OCI-LY7 (cell line): ENCODE results near the gene AARSD1. TPM values are rescaled to one million over a fixed set of nuclear protein-coding genes. Genes with fewer than 3 reads are reported as not detected.
A peak's percentile ranks its signal among the peaks of the same experiment; 100 is the strongest.

Source experiments
- BruUV-seq: library from RNA; stranded (reverse); fragments of 400-500 nt; replicated peaks from 2 replicates; lab custom pipeline; 2021; lab: Mats Ljungman, UMichigan
- CTCF ChIA-PET: fragments of 300-600 bp; sonication (Branson Sonifier 250); formaldehyde crosslinking; loops from one replicate; lab custom pipeline; 2022; ENCODE audit warnings: antibody characterized with exemption; ENCODE audit not compliant: unreplicated experiment; lab: Charles Lee
- POLR2A ChIA-PET: fragments of 300-600 bp; sonication (Branson Sonifier 250); formaldehyde crosslinking; loops from one replicate; lab custom pipeline; 2022; ENCODE audit warnings: antibody characterized with exemption; lab: Charles Lee
- DNase-seq: peaks from one replicate; pipeline ENCODE4 v3.0.0-alpha.2; 2015; ENCODE audit warnings: low spot score
- H2AFZ ChIP-seq: fragments of 200-600 bp; sonication (generic), shearing (Covaris generic); 2 replicates; pipeline ENCODE4 v1.6.1; 2014; ENCODE audit warnings: mild to moderate bottlenecking, antibody characterized with exemption, low read length, moderate library complexity
- H3K27ac ChIP-seq: fragments of 200-600 bp; sonication (generic); 2 replicates; pipeline ENCODE4 v1.5.1; 2014; ENCODE audit warnings: mixed run types, low read depth, mild to moderate bottlenecking, moderate library complexity, low read length, inconsistent platforms; ENCODE audit not compliant: poor library complexity, severe bottlenecking
- H3K36me3 ChIP-seq: fragments of 200-600 bp; sonication (generic); 2 replicates; pipeline ENCODE4 v1.6.1; 2014; ENCODE audit warnings: mild to moderate bottlenecking, antibody characterized with exemption, low read length, moderate library complexity, mixed read lengths; ENCODE audit not compliant: insufficient read depth
- H3K4me1 ChIP-seq: fragments of 200-600 bp; sonication (generic); 2 replicates; pipeline ENCODE4 v1.5.1; 2014; ENCODE audit warnings: mild to moderate bottlenecking, low read length; ENCODE audit not compliant: insufficient read depth, poor library complexity, severe bottlenecking
- H3K4me2 ChIP-seq: fragments of 200-600 bp; sonication (generic); 2 replicates; pipeline ENCODE4 v1.6.1; 2014; ENCODE audit warnings: mild to moderate bottlenecking, low read length
- H3K4me3 ChIP-seq: fragments of 200-600 bp; sonication (generic); 2 replicates; pipeline ENCODE4 v1.5.1; 2014; ENCODE audit warnings: mild to moderate bottlenecking, low read depth, low read length; ENCODE audit not compliant: poor library complexity, severe bottlenecking
- H3K79me2 ChIP-seq: fragments of 200-600 bp; sonication (generic); 2 replicates; pipeline ENCODE4 v1.6.1; 2016; ENCODE audit warnings: low read depth, mild to moderate bottlenecking, low read length, moderate library complexity, mixed read lengths; ENCODE audit not compliant: insufficient read depth
- H3K9me2 ChIP-seq: fragments of 200-600 bp; sonication (generic); 2 replicates; pipeline ENCODE4 v1.6.1; 2016; ENCODE audit warnings: mild to moderate bottlenecking, low read length, mixed read lengths; ENCODE audit not compliant: insufficient read depth
- H3K9me3 ChIP-seq: fragments of 200-600 bp; sonication (generic); 2 replicates; pipeline ENCODE4 v1.6.1; 2014; ENCODE audit warnings: mild to moderate bottlenecking, mixed run types, low read length, mixed read lengths
- H4K20me1 ChIP-seq: fragments of 200-600 bp; sonication (generic); 2 replicates; pipeline ENCODE4 v1.6.1; 2014; ENCODE audit warnings: mild to moderate bottlenecking, antibody characterized with exemption, low read length, moderate library complexity, mixed read lengths; ENCODE audit not compliant: insufficient read depth
- CTCF ChIP-seq: fragments of 200-600 bp; sonication (generic); conservative IDR thresholded peaks from 2 replicates; pipeline ENCODE4 v1.5.1; 2014; ENCODE audit warnings: mild to moderate bottlenecking, antibody characterized with exemption, low read length, moderate library complexity, mixed read lengths
- EZH2phosphoT487 ChIP-seq: fragments of 200-600 bp; sonication (generic); IDR thresholded peaks from 2 replicates; pipeline ENCODE4 v1.6.1; 2018; ENCODE audit warnings: low read depth, borderline replicate concordance, mild to moderate bottlenecking, mixed run types, antibody characterized with exemption, low read length, moderate library complexity, mixed read lengths
- intact Hi-C: fragments of 100-400 bp; cut with micrococcal nuclease; formaldehyde crosslinking; loops from one replicate; pipeline ENCODE4 v1.10.0; 2022; ENCODE audit not compliant: unreplicated experiment
- total RNA-seq, 2 experiments: library from RNA; depleted of rRNA in 1 of 2; stranded (reverse); fragments of >200 nt in 1 of 2; shearing (Covaris generic) in 1 of 2; gene quantifications; 2 replicates each; pipeline ENCODE4 v1.2.3, GENCODE V29; 2014 to 2022

AARSD1 gene
- total RNA-seq, 2 experiments from 2014 or later: 26.9 to 31.7 TPM

- Histone ChIP-seq H3K27ac (no peak overlapping the region), H3K9me2 (no peaks in the 10 kb centered on the region), H3K4me3 (no peak overlapping the region), H3K36me3 (no peaks in the 10 kb centered on the region), H3K4me1 (peaks cover 27% of the 10 kb centered on the region), H3K9me3 (no peaks in the 10 kb centered on the region), H3K79me2 (no peaks in the 10 kb centered on the region), H4K20me1 (no peaks in the 10 kb centered on the region), H3K4me2 (no peak overlapping the region), H2AFZ (no peak overlapping the region)
- intact Hi-C loops: no loop called here
- ChIA-PET CTCF (no interaction called here), POLR2A (no interaction called here)
- DNase-seq: no peak
- no TSS peak for BruUV-seq
- TF ChIP-seq EZH2phosphoT487: no peak
- TF ChIP-seq CTCF: no peak
These were observed 50.2 kb downstream of the AARSD1 start for GRCh38 chr17:42913981-42914617.

GRCh38 chr17:42913522-42913921 lies 50.7 kb downstream of the AARSD1 start:
- H3K79me2 ChIP-seq: no peaks in the 10 kb centered on the region
- no peak overlapping the region for H3K4me2 ChIP-seq
- H3K4me3 ChIP-seq: no peak overlapping the region
- ChIA-PET POLR2A (no interaction called here), CTCF (no interaction called here)
- no TSS peak for BruUV-seq
- no peak for DNase-seq
- intact Hi-C loops: no loop called here
- no peaks in the 10 kb centered on the region for H4K20me1 ChIP-seq
- H3K9me2 ChIP-seq: no peaks in the 10 kb centered on the region
- H3K36me3 ChIP-seq: no peaks in the 10 kb centered on the region
- no peaks in the 10 kb centered on the region for H3K9me3 ChIP-seq
- TF ChIP-seq CTCF (no peak), EZH2phosphoT487 (no peak)
- H2AFZ ChIP-seq: peak overlapping the region; percentile 12; the same call in 1 of the 2 replicates
- H3K4me1 ChIP-seq: peaks cover 27% of the 10 kb centered on the region
- H3K27ac ChIP-seq: no peak overlapping the region
